Activated gamma-delta T cell treated with Interleukin-2 at 50 U/mL for 16 hours (primary cell): Measurements from ENCODE around the gene CLBA1.

Experiments used
- DNase-seq: peaks from one replicate; pipeline ENCODE4 v3.0.0-alpha.2; 2020

Gene CLBA1

DNA sequence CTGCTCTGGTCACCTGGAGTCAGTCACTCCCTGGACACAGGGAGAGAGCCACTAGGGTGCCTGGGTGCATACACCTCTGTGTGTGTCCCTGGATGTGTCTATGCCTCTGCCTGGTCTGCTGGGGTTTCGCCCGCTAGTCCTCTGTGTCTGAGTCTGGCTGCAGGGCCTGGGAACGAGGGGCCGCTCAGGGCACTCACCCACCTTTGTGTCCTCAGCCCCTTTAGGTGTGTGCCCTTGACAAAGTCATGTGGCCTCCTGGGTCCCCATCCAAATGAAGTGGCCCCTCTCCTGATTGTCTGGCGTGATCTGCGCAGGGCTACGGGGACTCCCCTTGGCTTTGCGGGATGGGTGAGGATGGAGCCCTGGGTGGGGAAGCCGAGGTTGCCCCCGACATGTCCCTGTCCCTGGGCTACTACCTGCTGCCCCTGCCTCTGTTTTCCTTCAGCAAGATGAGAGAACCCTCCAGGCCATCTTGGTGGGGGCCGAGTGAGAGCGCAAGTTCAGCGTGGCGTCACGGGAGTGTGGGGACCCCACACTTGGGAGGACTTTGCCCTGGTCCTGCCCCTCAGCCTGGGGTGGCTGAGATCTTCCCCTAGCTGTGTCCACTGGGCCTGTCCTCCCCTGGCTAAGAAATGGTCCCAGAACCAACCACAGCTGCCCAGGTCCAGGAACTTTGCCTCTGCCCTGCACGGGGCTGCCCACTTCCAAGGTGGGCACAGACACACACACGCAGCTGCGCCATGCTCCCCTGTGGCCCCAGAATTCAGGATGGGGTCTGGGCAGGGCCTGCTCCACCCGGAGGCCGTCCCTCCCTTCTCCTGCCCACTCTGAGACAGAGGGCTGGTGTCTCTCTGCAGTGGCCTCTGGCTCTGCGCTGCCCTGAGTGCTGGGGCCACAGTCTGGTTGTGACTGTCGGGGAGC, 4.7 kb upstream of the CLBA1 start:
- no peak for DNase-seq

DNA sequence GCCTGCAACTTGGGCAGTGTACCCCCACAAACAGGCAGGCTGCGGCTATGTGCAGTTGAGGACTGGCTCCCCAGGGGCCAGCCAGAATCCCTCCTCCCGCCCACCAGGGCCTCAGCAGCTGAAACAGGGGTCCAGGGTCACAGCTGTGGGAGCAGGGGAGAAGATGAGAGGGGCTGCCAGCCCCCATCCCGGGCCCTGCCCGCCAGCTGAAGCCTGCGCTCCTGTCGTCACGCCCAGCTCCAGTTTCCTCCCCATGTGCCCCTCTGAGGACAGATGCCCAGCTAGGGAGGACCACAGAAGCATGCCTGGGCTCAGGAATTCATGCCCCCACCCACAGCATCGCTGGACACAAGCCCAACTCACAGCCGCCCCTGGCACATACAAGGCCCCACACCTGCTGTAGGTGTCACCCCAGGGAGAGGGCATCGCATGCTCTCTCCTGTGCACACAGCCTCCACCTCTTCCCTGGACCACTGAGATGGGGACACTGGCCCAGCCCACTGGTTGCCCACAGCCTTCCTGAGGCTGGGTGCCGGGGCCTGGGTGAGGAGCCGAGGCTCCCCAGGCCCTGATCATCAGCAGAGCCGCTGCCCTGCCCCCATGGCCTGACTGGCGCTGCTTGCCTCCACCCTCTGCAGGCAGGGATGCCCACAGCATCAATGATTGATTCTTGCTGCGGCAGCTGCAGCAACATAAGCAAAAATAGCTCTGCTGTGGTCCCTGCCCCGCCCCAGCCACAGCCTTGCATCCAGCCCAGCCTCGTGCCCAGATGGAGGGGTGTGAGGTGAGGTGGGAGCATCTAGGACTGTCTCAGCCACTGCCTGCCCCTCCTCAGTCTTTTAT, 3.7 kb upstream of the CLBA1 start:
- no peak for DNase-seq

DNA sequence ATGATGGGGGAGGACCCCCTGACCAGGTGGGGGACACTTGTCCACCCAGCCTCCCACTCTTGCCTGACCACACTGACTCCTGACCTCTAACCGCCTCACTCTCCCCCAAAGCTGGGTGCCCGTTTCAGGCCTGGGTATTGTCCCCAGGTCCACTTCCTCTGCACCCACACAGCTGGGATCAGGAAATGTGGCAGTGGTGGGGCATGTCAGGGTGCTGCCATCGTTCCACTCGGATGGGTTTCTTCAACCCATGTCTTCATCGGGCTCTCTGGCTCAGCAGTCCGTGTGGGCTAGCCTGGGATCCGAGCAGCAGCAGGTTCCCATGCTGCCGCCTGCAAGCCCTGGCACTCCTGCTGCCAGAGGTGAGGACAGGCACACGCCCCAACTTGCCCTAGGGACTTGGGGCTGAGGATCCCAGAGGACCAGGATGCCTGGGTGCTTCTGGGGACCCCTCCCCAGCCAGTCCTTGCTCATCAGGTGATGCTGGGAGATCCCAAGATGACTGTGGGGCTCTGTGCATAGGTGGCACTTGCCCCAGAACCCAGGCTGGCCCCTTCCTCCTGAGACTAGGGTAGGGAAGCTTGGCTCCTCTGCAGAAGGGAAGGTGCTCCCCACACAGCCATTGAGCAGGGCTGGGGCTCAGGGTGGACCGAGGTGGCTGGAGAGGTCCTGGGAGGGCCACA, 2.9 kb upstream of the CLBA1 start:
- no peak for DNase-seq

DNA sequence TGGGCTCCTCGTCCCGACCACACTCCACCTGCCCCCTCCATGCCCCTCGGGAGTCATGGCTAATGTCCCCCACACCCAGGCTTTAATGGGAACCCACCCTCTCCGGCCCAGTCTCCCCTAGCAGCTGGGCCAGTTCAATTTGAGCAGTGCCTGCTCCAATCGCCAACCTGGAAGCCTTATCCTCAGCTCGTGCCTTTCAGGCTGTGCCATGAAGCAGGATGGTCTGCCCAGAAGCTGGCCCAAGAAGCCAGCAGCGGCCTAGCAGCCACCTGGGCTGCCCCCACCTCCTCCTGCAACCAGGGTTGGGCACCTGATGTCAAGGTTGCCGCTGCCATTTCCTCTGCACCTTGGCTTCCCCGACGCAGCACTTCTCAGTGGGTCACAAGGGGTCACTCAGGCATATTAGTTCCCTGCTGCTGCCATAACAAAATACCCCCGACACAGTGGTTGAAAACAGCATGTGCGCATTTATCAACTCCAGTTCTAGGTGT, 2.3 kb upstream of the CLBA1 start:
- no peak for DNase-seq

DNA sequence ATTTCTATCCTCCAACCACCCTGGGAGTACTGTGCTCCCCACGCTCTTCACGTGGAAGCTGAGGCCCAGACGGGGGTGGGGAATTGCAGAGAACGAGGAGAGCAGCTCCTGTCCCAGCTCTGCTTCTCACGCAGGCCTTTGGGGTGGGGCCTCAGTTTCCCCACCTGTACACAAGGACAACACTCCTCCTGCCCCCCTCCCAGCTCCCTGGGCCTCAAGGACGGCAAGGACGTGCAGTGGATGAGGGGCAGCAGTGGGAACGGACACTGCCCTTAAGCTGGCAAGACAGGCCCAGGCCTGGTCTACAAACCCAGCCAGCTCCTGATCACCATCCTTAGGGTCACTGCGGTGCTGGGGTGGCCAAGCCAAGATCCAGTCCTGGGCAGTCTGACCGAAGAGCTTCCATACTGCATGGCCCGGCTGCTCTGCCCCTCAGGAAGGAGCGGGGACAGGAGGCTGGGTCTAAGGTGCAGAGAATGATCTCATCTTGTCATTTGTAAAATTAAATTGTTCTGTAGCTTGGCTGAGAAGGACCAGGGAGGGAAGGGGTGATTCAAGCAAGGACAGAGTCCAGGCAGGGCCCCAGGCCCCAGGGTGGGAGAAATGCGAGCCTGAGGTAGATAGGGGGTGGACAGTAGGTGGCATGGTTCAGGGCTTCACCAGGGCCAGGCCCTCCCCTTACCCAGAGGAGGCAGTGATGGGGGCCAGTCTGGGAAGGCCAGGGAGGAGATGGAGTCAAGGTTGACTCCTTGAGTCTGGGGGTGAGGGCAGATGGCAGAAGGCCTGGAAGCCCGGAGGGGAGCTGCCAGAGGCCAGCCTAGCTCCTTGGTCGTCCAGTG, 1.3 kb upstream of the CLBA1 start:
- no peak for DNase-seq

DNA sequence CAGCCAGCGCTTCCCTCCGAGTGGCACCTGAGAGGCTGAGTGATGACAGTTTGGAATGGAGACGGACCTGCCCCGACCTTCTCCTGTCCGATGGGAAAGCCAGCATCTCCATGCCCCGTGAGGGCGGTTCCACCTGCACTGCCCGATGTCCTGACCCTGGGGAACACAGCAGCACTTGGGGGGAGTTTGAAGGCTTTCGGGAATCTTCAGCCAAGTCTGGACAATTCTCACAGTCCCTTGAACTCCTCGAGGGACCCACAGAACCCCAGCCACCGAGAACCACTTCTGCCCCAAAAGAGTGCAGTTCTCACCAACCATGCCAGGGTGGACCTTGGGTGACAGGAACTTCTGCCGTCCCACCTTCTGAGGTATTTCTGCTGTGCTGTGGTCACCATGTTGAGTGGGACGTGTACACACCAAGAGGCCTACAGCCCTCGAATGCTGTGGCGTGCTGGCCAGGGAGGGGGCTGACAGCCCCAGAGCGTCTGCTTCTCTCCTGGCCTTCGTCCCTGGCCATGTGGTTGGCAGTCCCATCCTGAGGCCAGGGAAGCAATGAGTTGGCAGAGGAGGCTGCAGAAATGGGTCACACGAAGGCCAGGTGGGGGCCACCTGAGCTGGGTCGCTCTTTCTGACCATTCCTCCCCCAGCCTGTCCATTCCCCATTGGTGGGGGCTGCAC, 1.0 kb downstream of the CLBA1 start:
- no peak for DNase-seq

DNA sequence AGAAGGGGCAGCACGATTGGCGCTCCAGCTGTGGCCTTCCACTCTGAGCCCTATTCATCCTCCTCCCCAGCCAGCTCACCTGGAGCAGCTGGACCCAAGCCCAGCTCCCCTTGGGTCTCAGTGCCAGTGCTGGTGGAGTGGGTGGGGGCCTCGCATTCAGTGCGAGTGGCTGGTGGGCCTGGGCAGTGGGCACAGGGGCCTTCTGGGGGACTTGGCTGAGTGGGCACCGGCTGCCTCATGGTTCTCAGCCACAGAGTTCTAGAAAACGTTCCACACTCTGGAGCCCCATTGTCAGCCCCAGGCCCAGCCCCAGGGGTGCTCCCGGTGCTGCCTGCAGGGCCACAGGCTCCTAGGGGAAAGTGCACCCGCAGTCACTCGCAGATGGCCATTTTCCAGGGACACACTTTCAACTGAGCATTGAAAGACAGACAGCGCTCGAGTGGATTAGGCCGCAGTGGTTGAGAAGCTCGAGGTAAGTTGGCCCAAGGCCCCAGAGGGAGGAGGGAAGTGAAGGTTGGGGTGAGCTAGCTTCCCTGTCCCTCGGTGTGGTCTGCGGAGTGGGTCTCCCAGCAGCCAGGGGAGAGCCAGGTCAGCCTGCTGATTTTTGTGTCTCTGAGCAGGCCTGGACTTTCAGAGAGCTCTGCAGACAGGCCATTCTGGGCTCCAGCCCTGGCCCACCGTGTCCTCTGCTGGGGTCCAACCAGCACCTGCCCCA, 3.8 kb downstream of the CLBA1 start:
- no peak for DNase-seq

DNA sequence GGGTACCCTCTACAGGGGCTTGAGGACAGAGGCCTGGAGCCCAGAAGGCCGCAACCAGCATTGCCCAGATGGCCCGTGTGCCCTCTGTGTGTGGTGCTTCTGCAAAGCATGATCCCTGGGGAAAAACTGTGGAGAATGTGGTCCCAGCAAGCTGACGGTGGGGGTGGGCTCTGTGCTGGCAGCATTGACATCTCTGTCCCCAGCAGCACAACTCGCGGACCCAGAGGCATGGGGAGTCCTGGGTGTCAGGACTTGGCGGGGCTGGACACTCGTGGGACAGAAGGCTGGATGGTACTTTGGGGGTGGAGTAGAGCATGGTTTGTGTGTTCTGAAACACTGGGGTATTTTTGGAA, 4.3 kb downstream of the CLBA1 start:
- DNase-seq: no peak

DNA sequence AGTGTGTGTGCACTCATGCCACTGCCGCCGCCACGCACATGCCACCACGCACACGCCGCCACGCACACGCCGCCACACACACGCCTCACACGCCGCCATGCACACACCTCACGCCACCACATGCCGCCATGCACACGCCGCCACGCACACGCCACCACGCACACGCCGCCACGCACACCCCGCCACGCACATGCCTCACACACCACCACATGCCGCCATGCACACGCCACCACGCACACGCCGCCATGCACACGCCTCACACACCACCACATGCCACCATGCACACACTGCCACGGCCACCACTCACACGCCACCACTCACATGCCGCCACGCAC, 6.3 kb downstream of the CLBA1 start:
- no peak for DNase-seq

DNA sequence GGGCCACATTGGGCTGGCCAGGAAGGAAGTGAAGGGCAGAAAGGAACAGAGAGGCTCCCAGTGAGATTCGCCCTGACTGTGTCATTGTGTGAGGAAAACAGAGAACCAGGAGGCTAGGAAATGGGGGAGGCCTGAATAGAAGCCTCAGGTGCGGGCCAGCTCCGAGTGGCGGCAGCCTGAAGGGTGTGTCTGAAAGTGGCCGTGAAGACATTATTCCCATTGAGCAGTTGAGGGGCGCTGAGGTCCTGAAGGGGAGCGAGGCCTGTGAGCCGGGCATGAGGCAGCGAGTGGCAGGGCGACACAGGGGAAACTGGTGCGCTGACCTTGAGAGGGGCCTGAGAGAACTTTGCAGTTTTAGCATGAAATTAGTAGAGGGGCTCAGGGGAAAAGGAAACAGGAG, 6.9 kb downstream of the CLBA1 start:
- no peak for DNase-seq

DNA sequence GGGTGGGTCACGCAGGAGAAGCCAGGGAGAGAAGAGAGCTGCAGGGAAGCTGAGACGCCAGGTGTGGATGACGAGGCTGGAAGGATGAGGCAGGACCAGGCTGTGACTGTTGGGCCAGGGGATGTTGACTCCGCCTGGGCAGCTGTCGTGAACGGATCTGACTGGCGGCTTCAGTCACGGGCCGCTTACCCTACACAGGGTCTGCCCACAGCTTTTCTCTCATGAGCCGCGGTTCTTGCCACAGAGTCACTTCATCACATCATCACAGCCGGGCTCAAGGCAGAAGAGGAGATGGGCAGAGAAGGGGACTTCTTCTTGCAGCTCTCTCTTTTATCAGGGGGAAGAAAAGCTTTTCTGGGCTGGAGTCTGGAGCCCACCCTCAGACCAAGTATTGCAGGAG, 7.7 kb downstream of the CLBA1 start:
- DNase-seq: no peak

DNA sequence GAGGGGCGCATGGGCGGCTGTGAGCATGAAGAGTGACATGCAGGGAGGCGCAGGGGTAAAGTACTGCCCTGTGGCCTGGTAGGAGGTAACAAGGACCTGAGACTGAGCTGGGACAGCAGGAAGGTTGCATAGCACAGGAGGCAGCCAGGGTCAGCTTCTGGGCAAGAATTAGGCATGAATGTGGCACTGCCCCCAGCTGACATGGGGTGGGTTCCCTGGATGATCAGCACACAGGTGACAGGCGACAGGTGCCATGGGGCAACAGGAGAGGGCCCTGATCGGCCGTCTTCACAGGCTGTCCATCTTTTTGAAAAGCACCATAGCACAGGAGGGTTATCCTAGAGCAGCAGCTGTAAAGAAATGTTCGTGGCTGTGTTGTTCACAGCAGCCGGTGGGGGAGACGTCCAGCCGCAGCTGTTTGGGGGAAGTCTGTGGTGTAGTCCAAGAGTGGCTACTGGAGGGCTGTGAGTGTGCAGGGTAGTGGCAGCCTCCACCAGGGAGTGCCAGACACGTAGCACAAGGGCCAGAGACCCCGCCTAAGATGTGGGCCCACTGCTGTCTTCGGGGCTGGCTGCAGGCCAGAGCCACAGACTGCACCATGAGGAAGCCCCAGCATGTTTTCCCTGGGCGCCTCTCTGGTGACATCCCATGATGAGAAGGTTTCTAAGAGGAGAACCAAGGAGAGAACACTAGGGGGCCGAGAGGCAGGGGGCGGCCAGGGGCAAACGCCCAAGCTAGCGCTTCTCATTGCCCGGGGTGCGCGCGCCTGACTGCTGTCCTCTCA, 8.4 kb downstream of the CLBA1 start:
- DNase-seq: no peak

DNA sequence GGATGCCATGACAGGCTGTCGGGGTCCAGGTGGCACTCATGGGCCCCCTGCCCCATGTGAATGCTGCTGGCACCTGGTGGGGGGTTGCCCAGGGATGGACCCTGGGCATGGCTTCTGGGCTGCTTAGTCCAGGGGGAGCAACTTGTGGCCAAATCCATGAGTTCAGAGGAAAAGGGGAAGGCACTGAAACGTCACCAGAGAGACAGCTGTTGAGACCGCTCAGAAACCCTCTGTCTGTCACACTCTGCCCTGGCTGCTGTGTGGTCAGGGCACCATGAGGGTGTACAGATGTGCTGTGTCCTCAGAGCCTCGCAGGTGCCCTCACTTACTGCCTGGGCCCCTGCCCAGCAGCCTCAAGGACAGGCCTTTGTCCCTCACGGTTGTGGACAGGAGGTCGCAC, 9.4 kb downstream of the CLBA1 start:
- no peak for DNase-seq

DNA sequence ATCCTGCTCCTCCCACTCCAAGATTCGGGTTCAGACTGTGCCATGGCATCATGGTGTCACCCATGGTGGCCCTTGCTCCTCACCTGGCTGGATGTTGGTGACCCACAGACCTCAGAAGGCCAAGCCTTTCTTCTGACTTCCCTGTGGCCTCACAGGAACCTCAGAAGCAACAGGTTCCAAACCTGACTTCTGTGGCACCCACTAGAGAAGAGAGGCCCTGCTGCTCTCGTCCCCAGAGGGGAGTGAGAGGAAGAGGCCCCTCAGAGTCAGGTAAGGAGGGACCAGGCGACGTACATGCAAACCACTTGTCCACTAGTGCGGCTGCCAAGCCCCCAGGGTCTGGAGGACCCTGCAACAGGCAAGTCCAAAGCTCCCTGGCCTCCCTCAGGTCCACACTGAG, 10.4 kb downstream of the CLBA1 start:
- DNase-seq: no peak

DNA sequence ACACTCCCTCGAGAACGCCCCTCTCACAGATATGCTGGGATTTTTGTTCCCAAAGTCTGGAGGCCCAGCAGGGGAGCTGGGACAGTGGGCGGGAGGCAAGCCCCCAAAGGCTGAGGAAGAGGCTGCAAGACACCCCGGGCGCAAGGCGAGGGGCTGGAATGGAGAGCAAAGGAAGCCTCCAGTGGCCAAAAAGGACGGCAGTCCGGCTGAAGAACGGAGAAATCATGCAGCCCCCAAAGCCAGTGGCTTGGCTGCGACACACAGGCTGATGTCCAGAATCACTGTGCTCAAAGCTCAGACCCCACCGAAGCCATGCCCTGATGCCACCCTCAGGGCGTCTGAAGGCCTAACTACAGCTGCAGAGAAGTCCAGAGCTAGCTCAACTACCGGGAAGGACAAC, 10.9 kb downstream of the CLBA1 start:
- DNase-seq: no peak

DNA sequence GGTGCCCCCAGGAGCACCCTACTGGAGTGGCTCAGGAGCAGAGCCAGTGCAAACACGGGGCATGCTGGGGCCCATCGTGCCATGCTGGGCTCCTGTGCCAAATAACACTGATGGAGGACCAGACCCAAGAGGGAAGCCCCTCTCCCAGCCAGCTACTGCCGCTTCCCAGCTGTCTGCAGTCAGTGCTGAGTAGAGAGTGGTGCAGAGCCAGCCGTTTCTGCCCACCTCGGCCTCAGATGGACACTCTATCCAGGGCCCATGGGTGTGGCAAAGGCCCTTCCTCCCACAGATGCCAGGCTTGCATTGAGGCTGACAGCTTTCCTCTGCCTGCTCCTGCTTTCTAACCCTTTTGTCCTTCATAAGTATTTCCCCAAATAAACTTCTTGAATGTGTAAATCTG, 13.2 kb downstream of the CLBA1 start:
- no peak for DNase-seq

DNA sequence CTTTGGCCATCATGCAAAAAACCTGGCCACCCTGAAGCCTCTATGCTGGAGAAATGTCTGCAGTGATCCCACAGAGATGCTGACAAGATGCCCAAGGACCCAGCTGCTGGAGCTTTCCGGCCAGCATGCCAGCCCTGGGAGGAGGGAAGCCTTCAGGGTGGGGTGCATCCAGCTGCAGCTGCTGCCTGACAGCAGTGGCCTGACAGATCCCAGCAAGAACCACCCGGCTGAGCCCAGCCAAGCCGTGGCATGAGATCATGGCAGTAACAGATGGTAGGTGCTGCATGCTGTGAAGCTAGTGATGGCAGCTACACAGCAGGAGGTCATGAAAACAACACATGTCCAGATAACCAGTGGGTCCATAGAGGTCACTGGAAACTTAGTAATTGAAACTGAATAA, 13.8 kb downstream of the CLBA1 start:
- DNase-seq: no peak

DNA sequence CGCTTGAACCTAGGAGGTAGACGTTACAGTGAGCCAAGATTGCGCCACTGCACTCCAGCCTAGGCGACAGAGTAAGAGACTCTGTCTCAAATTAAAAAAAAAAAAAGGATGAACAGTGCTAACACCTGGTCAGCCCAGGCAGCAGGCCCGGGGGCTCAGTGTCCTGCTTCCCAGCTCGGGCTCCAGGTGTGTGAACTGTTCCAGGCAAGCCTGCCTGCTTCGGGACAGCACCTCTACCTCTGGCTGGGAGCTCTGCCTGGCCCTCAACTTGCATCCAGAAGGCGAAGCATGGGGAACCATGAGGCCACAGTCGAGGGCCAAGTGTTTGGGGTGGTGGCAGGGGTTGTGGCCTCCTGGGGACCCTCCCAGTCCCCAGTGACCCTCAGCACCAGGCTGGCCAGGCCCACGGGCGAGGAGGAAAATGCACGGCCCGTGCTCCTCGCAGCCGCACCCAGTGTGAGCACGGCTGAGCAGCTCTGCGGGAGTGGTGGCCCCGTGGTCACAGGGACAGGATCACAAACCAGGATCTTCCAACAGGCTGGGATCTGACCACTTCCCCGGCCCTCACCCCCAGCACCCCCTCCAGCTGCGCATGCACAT, 19.8 kb downstream of the CLBA1 start:
- DNase-seq: no peak

DNA sequence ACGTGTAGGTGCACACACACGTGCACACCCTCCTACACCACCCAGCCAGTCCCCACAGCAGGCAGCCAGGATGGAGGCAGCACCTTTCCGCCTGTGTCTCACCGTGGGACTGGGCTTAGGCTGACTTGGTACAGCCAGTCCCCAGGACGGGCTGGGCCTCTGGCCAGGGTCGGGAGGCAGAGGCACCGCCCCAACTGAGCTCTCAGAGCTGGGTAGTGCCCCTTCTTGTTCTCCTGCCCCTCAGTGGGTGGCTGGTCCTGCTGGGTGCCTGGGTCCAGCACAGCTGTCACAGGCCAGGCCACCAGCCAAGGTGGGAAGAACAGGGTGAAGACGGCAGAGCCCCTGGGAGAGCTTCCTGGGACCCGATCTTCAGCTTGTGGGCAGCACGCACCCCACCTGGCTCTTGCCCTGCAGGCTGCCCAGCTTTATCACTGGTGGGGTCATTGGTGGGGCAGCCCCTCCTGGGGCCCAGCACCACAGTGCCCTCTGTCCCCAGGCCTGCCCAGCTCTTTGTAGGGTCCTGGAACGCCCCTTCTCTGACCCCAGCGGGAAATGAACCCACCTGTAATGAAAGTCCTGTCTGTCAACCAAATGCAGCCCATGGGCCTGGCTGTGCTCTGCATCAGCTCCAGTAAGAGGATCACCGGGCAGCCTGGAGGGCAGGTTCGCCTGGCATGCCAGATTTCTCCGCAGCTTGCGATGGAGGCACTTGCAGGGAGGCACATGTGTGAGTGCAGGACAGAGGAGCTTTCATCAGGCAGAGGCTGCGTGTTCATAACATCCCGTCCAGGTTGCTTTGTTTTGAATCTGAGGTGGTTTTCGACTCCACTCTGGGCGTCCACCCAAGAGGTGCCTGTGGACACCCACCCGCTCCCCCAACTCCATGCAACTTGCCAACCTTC, 20.6 kb downstream of the CLBA1 start:
- DNase-seq: no peak
